CD1c-positive myeloid dendritic cell (primary cell): ENCODE results near the gene PCK2.
"Not testable (repeated sequence)": the region's sequence is repeated elsewhere in the genome, so short reads cannot be mapped to it uniquely, and the experiment has no call there.

Experiments
- DNase-seq: peaks from one replicate; pipeline ENCODE4 v3.0.0-alpha.2; 2016; ENCODE audit errors: extremely low spot score

PCK2 gene

GRCh38 chr14:24093901-24094840, at the start of gene PCK2:
PCK2 (plus strand) TSS chr14:24094311; CDS start chr14:24094406, 95 bp downstream.
- peak; percentile 85 for DNase-seq

DNA sequence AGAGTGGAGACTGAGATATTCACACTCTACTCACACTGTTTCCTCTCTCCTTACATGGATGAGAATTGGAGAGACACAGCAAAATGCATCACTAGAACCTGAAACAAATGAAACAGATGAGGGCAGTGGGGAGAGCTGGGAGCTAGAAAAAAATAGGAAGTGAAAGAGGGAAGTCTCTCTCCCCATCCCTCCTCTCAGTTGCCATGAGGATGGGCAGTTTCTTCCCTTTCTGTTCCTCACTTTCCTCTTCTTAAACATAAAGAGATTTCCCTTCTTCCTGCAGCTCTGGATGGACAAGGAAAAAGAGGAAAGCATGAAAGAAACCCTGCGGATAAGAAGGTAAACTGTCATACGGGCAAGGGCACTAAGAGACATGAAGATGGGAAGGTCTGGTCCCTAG, 45.1 kb upstream of the PCK2 start:
- peak; percentile 52 for DNase-seq

- DNase-seq, result not testable (repeated sequence)
These were observed 43.4 kb upstream of the PCK2 start for GRCh38 chr14:24050753-24051152.

DNA sequence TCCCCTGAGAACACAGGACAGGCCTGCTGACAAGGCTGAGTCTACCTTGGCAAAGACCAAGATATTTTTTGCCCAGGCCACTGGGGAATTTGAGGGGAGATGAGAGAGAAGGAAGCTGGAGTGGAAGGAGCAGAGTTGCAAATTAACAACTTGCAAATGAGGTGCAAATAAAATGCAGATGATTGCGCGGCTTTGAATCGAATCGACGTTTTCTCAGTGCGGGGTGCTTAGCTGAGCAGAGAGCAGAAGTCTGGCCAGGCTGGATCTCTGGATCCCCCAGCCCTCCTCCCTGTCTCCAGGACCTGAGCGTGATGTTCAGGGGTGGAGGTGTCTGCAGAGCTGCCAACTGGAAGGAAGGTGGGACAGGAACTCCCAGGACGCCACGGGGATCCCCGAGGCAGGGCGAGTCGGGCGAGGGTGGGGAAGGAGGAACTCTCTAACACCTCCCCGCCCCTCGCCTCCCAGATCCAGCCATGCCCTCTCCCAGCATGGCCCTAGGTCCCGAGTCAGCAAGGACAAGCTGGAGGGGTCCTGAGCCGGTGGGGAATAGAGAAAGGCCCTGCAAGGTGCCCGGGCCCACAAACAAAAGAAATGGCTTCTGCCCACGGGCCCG, 42.8 kb upstream of the PCK2 start:
- peak; percentile 31 for DNase-seq

GRCh38 chr14:24051789-24052655, 42.1 kb upstream of the PCK2 start, which contains the start of gene CARMIL3:
CARMIL3 (plus strand) TSS chr14:24052009; CDS start chr14:24052154, 145 bp downstream.
- DNase-seq, result peak; percentile 58

DNA sequence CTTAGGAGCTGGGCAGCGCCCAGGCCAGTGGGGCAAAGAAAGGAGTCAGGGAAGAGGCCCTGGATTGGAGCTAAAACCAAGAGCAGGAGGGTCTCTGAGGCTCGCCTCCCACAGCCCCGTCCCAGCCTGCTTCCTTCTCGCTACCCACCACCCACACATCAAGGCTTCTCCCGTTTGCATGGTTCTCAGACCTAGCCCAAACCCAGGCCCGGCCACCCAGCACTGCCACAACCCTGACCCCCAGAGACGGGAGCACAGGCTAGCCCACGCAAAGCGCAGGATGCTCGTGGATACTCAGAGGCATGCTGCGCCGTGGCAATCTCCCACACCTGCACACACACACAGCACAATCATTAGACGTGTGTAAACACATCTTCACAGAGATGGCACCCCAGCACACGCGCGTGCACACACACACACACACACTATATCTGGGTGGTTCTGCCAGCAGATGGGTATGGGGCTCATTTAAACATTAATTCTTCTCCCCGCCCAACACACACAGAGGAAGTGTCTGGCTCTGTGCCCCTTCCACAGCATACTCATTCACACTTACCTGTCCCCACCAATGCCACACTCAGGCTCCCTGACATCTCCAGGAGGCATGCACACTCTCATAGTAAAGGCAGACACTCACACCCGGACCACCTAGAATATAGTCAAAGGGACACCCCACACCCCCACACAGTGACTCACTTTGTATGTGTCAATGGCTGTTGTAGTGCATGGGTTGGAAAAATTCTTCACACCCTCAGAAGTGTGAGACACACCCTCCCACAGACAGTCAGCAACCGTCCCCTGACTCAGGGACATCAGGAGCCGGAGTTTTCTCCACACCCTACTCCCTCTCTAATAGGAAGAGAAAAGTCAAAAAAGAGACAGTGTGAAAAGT, 41.2 kb upstream of the PCK2 start:
- peak; percentile 76 for DNase-seq

GRCh38 chr14:24053548-24054323, 40.4 kb upstream of the PCK2 start:
- DNase-seq, result no peak

DNA sequence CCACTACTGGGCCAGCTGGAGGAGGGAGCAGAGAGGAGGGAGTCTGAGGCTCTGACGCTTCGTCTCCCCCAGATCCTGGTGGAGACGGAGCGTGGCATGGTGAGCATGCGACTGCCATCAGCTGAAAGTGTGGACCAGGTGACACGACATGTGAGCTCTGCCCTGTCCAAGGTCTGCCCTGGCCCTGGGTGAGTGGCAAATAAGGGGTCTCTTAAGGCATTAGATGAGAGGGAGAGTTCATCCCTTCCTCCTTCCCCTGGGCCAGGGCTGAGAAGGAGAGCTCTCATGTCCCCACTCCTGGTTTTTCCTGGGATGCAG, 39.8 kb upstream of the PCK2 start:
- no peak for DNase-seq

GRCh38 chr14:24054646-24055045, 39.5 kb upstream of the PCK2 start:
- DNase-seq, result no peak

DNA sequence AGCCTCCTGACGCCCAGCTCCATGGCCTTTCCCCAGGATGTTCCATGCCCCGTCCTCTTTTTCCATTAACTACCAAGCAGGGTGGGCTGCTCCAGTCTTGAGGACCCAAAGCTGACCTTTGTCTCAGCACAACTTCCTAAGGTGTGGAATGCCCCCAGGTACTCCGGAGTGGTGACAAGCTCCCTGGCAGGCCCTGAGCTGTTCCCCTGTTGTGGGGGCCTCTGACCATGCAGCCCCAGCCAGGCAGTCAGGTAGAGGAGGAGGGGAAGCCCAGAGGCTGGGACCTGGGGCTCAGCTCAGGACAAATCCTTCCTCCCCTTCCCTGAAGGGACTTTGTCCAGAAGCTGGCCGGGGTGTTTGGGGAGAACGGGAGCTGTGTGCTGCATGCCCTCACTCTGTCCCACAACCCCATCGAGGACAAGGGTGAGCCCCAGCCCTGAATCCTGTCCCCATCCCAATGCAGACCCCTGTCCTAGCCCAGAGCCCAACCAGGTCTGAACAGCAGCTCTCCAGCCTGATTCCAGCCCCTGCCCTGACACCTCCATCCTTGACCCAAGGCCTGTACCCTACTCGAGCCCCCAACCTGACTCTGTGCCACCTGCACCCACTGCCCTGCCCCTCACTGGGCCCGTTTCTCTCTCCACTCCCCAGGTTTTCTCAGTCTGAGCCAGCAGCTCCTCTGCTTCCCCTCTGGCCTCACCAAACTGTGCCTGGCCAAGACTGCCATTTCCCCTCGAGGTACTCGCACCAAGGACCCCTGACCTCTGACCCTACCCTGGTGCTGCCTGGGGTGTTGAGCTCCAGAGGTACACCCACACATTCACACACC, 37.9 kb upstream of the PCK2 start:
- DNase-seq, result no peak

GRCh38 chr14:24056800-24057184, 37.3 kb upstream of the PCK2 start:
- DNase-seq, result no peak

DNA sequence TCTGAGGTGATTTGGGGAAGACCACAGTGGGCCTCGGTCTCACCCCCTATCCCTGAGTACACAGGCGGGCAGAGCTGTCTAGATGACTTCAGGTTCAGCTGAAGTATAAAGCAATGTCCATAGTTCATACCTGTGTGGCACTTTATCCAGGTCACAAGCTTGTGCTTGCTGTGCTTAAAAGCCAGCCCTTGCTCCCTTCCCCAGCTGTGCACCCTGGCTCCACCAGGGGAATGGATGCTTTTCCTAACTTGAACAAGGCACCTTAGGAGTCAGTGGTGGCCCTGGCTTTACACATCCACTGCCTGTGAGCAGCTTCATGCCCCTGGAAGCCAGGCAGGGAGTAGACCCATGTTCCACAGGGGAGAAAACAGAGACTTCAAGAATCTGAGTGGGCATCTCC, 36.8 kb upstream of the PCK2 start:
- no peak for DNase-seq

DNA sequence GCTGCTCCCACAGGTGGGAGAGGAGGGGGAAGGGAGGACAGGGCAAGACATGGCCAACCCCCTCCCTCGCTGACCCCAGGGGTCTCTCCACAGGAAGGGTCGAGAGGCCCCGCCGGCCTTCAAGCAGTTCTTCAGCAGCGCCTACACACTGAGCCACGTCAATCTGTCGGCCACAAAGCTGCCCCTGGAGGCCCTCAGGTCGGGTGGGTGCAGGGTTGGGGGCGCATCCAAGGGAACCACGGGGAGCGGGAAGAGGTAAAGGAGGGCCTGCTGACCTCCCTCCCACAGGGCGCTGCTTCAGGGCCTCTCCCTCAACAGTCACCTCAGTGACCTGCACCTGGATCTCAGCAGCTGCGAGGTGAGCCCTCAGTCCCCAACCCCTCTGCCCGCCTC, 36.2 kb upstream of the PCK2 start:
- no peak for DNase-seq

- DNase-seq, result peak; percentile 71
These were observed 35.7 kb upstream of the PCK2 start for GRCh38 chr14:24058260-24058950.

GRCh38 chr14:24058951-24059475, 35.1 kb upstream of the PCK2 start:
- no peak for DNase-seq

DNA sequence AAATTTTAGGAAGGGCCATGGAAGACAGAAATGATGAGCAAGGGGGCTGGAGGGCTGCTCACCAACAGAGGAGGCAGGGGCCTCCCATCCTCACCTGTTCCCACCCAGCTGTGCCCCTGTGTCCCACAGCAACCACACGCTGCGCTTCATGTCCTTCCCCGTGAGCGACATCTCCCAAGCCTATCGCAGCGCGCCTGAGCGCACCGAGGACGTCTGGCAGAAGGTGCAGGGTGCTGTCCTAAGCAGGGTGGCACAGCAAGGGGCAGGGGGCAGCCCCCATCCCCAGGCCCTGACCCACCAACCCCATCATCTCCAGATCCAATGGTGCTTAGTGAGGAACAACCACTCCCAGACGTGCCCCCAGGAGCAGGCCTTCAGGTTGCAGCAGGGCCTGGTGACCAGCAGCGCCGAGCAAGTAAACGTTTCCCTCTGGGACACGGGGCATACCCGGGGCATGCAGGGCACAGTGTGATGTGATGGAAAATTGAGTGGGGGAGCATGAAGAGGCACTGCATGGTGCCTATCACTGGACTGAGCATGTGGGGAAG, 34.2 kb upstream of the PCK2 start:
- DNase-seq, result no peak

GRCh38 chr14:24060443-24060842, 33.7 kb upstream of the PCK2 start:
- DNase-seq, result no peak
